ENCODE results near the gene COX17. TPM values are rescaled to one million over a fixed set of nuclear protein-coding genes. Genes with fewer than 3 reads are reported as not detected.
A peak's percentile ranks its signal among the peaks of the same experiment; 100 is the strongest.

Gene COX17
- total and polyA plus RNA-seq, 9 of the 15 experiments (the other 6 are each of a cell fraction or from before 2014, with no cell fraction given) = 29.1 to 167 (median 60.6) TPM

DNA sequence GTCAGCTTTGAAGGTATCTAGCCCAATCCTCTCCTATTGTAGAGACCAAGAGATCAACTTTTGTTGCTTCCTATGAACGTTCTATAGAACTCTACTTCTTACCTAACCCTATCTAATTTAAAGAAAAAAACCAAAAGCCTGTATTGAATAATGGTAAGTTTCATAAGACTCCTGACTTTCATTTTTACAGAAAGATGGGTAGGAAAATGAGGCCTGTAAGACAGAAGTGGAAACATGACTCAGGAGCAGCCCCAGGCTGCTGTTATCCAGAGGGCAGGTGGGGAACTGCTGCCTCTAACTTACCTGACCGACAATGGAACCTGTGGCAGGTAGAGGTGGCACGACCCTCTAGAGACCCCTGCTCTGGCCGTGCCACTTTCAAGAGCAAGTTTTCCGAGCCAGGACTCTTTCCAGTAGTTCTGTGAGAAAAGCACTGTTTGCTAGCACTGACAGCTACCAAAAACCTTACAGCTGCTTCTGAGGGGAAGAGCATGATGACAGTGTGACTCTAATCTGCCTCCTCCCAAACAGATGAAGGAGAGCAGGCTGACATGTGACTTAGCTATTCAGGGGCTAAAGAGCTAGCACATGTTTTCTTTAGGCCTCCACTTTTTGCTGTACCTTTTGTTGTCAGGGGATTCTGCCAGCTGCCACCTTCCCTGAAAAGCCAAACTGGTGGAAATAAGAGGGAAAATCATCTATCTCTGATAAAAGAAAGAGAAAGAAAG, 34.3 kb downstream of the COX17 start (continued):
- TF ChIP-seq, protein P1, sequence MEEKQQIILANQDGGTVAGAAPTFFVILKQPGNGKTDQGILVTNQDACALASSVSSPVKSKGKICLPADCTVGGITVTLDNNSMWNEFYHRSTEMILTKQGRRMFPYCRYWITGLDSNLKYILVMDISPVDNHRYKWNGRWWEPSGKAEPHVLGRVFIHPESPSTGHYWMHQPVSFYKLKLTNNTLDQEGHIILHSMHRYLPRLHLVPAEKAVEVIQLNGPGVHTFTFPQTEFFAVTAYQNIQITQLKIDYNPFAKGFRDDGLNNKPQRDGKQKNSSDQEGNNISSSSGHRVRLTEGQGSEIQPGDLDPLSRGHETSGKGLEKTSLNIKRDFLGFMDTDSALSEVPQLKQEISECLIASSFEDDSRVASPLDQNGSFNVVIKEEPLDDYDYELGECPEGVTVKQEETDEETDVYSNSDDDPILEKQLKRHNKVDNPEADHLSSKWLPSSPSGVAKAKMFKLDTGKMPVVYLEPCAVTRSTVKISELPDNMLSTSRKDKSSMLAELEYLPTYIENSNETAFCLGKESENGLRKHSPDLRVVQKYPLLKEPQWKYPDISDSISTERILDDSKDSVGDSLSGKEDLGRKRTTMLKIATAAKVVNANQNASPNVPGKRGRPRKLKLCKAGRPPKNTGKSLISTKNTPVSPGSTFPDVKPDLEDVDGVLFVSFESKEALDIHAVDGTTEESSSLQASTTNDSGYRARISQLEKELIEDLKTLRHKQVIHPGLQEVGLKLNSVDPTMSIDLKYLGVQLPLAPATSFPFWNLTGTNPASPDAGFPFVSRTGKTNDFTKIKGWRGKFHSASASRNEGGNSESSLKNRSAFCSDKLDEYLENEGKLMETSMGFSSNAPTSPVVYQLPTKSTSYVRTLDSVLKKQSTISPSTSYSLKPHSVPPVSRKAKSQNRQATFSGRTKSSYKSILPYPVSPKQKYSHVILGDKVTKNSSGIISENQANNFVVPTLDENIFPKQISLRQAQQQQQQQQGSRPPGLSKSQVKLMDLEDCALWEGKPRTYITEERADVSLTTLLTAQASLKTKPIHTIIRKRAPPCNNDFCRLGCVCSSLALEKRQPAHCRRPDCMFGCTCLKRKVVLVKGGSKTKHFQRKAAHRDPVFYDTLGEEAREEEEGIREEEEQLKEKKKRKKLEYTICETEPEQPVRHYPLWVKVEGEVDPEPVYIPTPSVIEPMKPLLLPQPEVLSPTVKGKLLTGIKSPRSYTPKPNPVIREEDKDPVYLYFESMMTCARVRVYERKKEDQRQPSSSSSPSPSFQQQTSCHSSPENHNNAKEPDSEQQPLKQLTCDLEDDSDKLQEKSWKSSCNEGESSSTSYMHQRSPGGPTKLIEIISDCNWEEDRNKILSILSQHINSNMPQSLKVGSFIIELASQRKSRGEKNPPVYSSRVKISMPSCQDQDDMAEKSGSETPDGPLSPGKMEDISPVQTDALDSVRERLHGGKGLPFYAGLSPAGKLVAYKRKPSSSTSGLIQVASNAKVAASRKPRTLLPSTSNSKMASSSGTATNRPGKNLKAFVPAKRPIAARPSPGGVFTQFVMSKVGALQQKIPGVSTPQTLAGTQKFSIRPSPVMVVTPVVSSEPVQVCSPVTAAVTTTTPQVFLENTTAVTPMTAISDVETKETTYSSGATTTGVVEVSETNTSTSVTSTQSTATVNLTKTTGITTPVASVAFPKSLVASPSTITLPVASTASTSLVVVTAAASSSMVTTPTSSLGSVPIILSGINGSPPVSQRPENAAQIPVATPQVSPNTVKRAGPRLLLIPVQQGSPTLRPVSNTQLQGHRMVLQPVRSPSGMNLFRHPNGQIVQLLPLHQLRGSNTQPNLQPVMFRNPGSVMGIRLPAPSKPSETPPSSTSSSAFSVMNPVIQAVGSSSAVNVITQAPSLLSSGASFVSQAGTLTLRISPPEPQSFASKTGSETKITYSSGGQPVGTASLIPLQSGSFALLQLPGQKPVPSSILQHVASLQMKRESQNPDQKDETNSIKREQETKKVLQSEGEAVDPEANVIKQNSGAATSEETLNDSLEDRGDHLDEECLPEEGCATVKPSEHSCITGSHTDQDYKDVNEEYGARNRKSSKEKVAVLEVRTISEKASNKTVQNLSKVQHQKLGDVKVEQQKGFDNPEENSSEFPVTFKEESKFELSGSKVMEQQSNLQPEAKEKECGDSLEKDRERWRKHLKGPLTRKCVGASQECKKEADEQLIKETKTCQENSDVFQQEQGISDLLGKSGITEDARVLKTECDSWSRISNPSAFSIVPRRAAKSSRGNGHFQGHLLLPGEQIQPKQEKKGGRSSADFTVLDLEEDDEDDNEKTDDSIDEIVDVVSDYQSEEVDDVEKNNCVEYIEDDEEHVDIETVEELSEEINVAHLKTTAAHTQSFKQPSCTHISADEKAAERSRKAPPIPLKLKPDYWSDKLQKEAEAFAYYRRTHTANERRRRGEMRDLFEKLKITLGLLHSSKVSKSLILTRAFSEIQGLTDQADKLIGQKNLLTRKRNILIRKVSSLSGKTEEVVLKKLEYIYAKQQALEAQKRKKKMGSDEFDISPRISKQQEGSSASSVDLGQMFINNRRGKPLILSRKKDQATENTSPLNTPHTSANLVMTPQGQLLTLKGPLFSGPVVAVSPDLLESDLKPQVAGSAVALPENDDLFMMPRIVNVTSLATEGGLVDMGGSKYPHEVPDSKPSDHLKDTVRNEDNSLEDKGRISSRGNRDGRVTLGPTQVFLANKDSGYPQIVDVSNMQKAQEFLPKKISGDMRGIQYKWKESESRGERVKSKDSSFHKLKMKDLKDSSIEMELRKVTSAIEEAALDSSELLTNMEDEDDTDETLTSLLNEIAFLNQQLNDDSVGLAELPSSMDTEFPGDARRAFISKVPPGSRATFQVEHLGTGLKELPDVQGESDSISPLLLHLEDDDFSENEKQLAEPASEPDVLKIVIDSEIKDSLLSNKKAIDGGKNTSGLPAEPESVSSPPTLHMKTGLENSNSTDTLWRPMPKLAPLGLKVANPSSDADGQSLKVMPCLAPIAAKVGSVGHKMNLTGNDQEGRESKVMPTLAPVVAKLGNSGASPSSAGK (IDR thresholded peaks at IDR 0.05) = peak; percentile 89
- TF ChIP-seq, protein P2, sequence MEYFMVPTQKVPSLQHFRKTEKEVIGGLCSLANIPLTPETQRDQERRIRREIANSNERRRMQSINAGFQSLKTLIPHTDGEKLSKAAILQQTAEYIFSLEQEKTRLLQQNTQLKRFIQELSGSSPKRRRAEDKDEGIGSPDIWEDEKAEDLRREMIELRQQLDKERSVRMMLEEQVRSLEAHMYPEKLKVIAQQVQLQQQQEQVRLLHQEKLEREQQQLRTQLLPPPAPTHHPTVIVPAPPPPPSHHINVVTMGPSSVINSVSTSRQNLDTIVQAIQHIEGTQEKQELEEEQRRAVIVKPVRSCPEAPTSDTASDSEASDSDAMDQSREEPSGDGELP (CRISPR knock-in tag; IDR thresholded peaks at IDR 0.05; ENCODE audit: borderline replicate concordance) = 0 out of 2 replicates have a peak, but pooled peaks have one; percentile 12
- TF ChIP-seq HDAC8 (tag; IDR thresholded peaks at IDR 0.05) = 0 out of 2 replicates have a peak, but pooled peaks have one; percentile 41
- peak; percentile 24; the same call in 1 of the 2 replicates for TF ChIP-seq MYC (IDR thresholded peaks at IDR 0.05; ENCODE audit: low read depth, low read length)
- no peak for TF ChIP-seq MYC (CRISPR knock-in tag; IDR thresholded peaks at IDR 0.05; ENCODE audit: borderline replicate concordance, low read depth)
- TF ChIP-seq NFE2 (IDR thresholded peaks at IDR 0.05; ENCODE audit: low read depth) = 0 out of 2 replicates have a peak, but pooled peaks have one; percentile 20
- TF ChIP-seq ZNF24 (IDR thresholded peaks at IDR 0.05) = no peak
- no peak for TF ChIP-seq WHSC1 (IDR thresholded peaks at IDR 0.05; ENCODE audit: low read length)
- TF ChIP-seq, protein P3, sequence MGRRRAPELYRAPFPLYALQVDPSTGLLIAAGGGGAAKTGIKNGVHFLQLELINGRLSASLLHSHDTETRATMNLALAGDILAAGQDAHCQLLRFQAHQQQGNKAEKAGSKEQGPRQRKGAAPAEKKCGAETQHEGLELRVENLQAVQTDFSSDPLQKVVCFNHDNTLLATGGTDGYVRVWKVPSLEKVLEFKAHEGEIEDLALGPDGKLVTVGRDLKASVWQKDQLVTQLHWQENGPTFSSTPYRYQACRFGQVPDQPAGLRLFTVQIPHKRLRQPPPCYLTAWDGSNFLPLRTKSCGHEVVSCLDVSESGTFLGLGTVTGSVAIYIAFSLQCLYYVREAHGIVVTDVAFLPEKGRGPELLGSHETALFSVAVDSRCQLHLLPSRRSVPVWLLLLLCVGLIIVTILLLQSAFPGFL (CRISPR knock-in tag; IDR thresholded peaks at IDR 0.05) = no peak
- TF ChIP-seq, protein P4, sequence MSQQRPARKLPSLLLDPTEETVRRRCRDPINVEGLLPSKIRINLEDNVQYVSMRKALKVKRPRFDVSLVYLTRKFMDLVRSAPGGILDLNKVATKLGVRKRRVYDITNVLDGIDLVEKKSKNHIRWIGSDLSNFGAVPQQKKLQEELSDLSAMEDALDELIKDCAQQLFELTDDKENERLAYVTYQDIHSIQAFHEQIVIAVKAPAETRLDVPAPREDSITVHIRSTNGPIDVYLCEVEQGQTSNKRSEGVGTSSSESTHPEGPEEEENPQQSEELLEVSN (IDR thresholded peaks at IDR 0.05; ENCODE audit: borderline replicate concordance in 1 of 2, extremely low read depth in 1 of 2, insufficient read depth in 1 of 2, insufficient read length in 1 of 2, low read depth in 1 of 2, low read length in 1 of 2, poor library complexity in 1 of 2, severe bottlenecking in 1 of 2) = no peak
- peak in 1 of 2 experiments; percentile 61; a peak in 1 of 4 replicates for TF ChIP-seq RCOR1 (IDR thresholded peaks at IDR 0.05; ENCODE audit: borderline replicate concordance in 1 of 2, low read depth in 2 of 2, low read length in 2 of 2)
